Neuronal stem cell (in vitro differentiated cells): Measurements from ENCODE around the gene PCARE.

ENCODE experiments used
- DNase-seq: peaks from one replicate; pipeline ENCODE4 v3.0.0-alpha.2; 2013; ENCODE audit warnings: low spot score
- H2AFZ ChIP-seq: one replicate; pipeline ENCODE4 v1.6.1; 2013; ENCODE audit warnings: mild to moderate bottlenecking, low read length, inconsistent platforms
- H2AK5ac ChIP-seq: 2 replicates; pipeline ENCODE4 v1.6.1; 2013; ENCODE audit warnings: low read depth, mild to moderate bottlenecking, inconsistent platforms, low read length, moderate library complexity, mixed read lengths
- H2BK120ac ChIP-seq: 2 replicates; pipeline ENCODE4 v1.6.1; 2013; ENCODE audit warnings: low read depth, mild to moderate bottlenecking, inconsistent platforms, low read length, moderate library complexity, mixed read lengths
- H2BK12ac ChIP-seq: one replicate; pipeline ENCODE4 v1.6.1; 2013; ENCODE audit warnings: low read length, inconsistent platforms
- H2BK15ac ChIP-seq: 2 replicates; pipeline ENCODE4 v1.6.1; 2013; ENCODE audit warnings: mild to moderate bottlenecking, low read length, inconsistent platforms, mixed read lengths
- H2BK5ac ChIP-seq: one replicate; pipeline ENCODE4 v1.6.1; 2013; ENCODE audit warnings: inconsistent platforms, mild to moderate bottlenecking, low read length, moderate library complexity
- H3K14ac ChIP-seq: one replicate; pipeline ENCODE4 v1.6.1; 2013; ENCODE audit warnings: low read length, inconsistent platforms
- H3K18ac ChIP-seq: 2 replicates; pipeline ENCODE4 v1.6.1; 2013; ENCODE audit warnings: low read length, inconsistent platforms
- H3K23ac ChIP-seq: 2 replicates; pipeline ENCODE4 v1.6.1; 2013; ENCODE audit warnings: low read depth, mild to moderate bottlenecking, mixed read lengths, low read length, inconsistent platforms; ENCODE audit not compliant: poor library complexity
- H3K27ac ChIP-seq: replicated peaks from 3 replicates; pipeline ENCODE4 v1.5.1; 2013; ENCODE audit warnings: low read length, inconsistent platforms
- H3K27me3 ChIP-seq, 3 experiments: 2 replicates each; pipeline ENCODE4 v1.6.1; 2013; ENCODE audit warnings: low read length in 3 of 3, mild to moderate bottlenecking in 2 of 3, inconsistent platforms in 1 of 3, low read depth in 1 of 3, mixed read lengths in 1 of 3, moderate library complexity in 1 of 3; ENCODE audit not compliant: control insufficient read depth in 3 of 3, insufficient read depth in 3 of 3
- H3K36me3 ChIP-seq, 2 donors: replicated peaks in 1 of 2; 2 replicates each; pipeline ENCODE4 v1.6.1; 2013; ENCODE audit warnings: low read length in 2 of 2; ENCODE audit not compliant: control insufficient read depth in 2 of 2, insufficient read depth in 2 of 2
- H3K4ac ChIP-seq: 2 replicates; pipeline ENCODE4 v1.6.1; 2013; ENCODE audit warnings: inconsistent platforms, mild to moderate bottlenecking, low read length, moderate library complexity
- H3K4me1 ChIP-seq, 2 donors: 1 replicate in 1 of 2; 2 replicates in 1 of 2; pipeline ENCODE4 v1.6.1; 2013; ENCODE audit warnings: low read length in 2 of 2, low read depth in 1 of 2; ENCODE audit not compliant: control insufficient read depth in 2 of 2, insufficient read depth in 1 of 2
- H3K4me2 ChIP-seq: one replicate; pipeline ENCODE4 v1.6.1; 2013; ENCODE audit warnings: mild to moderate bottlenecking, low read length, inconsistent platforms; ENCODE audit not compliant: insufficient read depth, poor library complexity, severe bottlenecking
- H3K4me3 ChIP-seq, 2 donors: 2 replicates each; pipeline ENCODE4 v1.5.1; 2013; ENCODE audit warnings: low read length in 2 of 2, mild to moderate bottlenecking in 2 of 2, inconsistent platforms in 1 of 2, moderate library complexity in 1 of 2
- H3K79me1 ChIP-seq: one replicate; pipeline ENCODE4 v1.6.1; 2013; ENCODE audit warnings: low read depth, mild to moderate bottlenecking, inconsistent platforms, low read length, moderate library complexity
- H3K9ac ChIP-seq: one replicate; pipeline ENCODE4 v1.6.1; 2013; ENCODE audit warnings: mild to moderate bottlenecking, low read depth, low read length, inconsistent platforms; ENCODE audit not compliant: poor library complexity
- H3K9me3 ChIP-seq, 2 donors: replicated peaks in 1 of 2; 2 replicates each; pipeline versions ENCODE3 to v1.6.1; 2013; ENCODE audit warnings: low read length in 2 of 2, mild to moderate bottlenecking in 2 of 2, inconsistent platforms in 1 of 2, low read depth in 1 of 2, mixed read lengths in 1 of 2, moderate library complexity in 1 of 2; ENCODE audit not compliant: control insufficient read depth in 2 of 2, insufficient read depth in 1 of 2
- H4K8ac ChIP-seq: one replicate; pipeline ENCODE4 v1.6.1; 2013; ENCODE audit warnings: low read depth, mild to moderate bottlenecking, inconsistent platforms, low read length, moderate library complexity
- H4K91ac ChIP-seq: one replicate; pipeline ENCODE4 v1.6.1; 2013; ENCODE audit warnings: low read length, low read depth, mild to moderate bottlenecking, inconsistent platforms; ENCODE audit not compliant: poor library complexity
- WGBS, 2 donors: extraction: QIAGEN DNeasy Blood & Tissue Kit; methylation state at CpG; one replicate each; pipeline ENCODE4 v1.1.7; 2013; ENCODE audit warnings: missing lambda C conversion rate in 2 of 2, mixed read lengths in 1 of 2; ENCODE audit not compliant: insufficient read length in 2 of 2, insufficient replicate concordance in 1 of 2; ENCODE audit errors: extremely low coverage in 2 of 2; 5-methylcytosine and 5-hydroxymethylcytosine counted together

Gene PCARE

GRCh38 chr2:29033656-29034055 lies 40.7 kb downstream of the PCARE start:
- Histone ChIP-seq H2BK15ac (no peak overlapping the region), H2BK5ac (no peak overlapping the region), H3K4me2 (no peak overlapping the region), H3K27me3 (peaks cover 0 to 4% (median 0%) of the 10 kb centered on the region in 3 experiments), H3K27ac (no peak overlapping the region), H4K91ac (no peak overlapping the region), H2BK120ac (no peak overlapping the region), H4K8ac (no peak overlapping the region), H3K14ac (no peak overlapping the region), H3K18ac (peak overlapping the region; percentile 50), H3K79me1 (no peaks in the 10 kb centered on the region), H3K23ac (no peak overlapping the region), H3K4me1 (peaks cover 0 to 11% of the 10 kb centered on the region in 2 donors), H2AFZ (no peak overlapping the region), H2AK5ac (no peak overlapping the region), H3K9me3 (no peaks in the 10 kb centered on the region), H3K36me3 (no peaks in the 10 kb centered on the region), H3K9ac (no peak overlapping the region), H2BK12ac (no peak overlapping the region), H3K4ac (no peak overlapping the region), H3K4me3 (no peak overlapping the region)
- no CpG with 5 or more reads among the region's 6 CpGs for WGBS, 2 donors
- no peak for DNase-seq

GRCh38 chr2:29033172-29033571 lies 41.2 kb downstream of the PCARE start:
- Histone ChIP-seq H3K4me1 (peaks cover 0 to 11% of the 10 kb centered on the region in 2 donors), H3K27ac (no peak overlapping the region), H2BK12ac (no peak overlapping the region), H3K23ac (no peak overlapping the region), H2AK5ac (no peak overlapping the region), H4K91ac (no peak overlapping the region), H2BK120ac (no peak overlapping the region), H3K14ac (peak overlapping the region; percentile 0), H3K4ac (no peak overlapping the region), H3K9ac (no peak overlapping the region), H3K79me1 (no peaks in the 10 kb centered on the region), H3K27me3 (peaks cover 0 to 4% (median 0%) of the 10 kb centered on the region in 3 experiments), H4K8ac (no peak overlapping the region), H2AFZ (no peak overlapping the region), H2BK5ac (no peak overlapping the region), H3K4me3 (no peak overlapping the region), H3K36me3 (no peaks in the 10 kb centered on the region), H2BK15ac (no peak overlapping the region), H3K18ac (no peak overlapping the region), H3K4me2 (no peak overlapping the region), H3K9me3 (no peaks in the 10 kb centered on the region)
- WGBS, 2 donors, result no CpG with 5 or more reads among the region's 2 CpGs
- DNase-seq, result peak; percentile 18

- Histone ChIP-seq H3K18ac (no peak overlapping the region), H2AFZ (no peak overlapping the region), H3K23ac (no peak overlapping the region), H2AK5ac (no peak overlapping the region), H3K27me3 (peaks cover 0 to 4% (median 0%) of the 10 kb centered on the region in 3 experiments), H3K4ac (no peak overlapping the region), H3K9me3 (no peaks in the 10 kb centered on the region), H4K8ac (no peak overlapping the region), H3K79me1 (no peaks in the 10 kb centered on the region), H3K36me3 (no peaks in the 10 kb centered on the region), H2BK120ac (no peak overlapping the region), H3K4me3 (no peak overlapping the region), H3K9ac (no peak overlapping the region), H4K91ac (no peak overlapping the region), H3K4me1 (peaks cover 0 to 11% of the 10 kb centered on the region in 2 donors), H2BK12ac (no peak overlapping the region), H3K4me2 (no peak overlapping the region), H3K27ac (no peak overlapping the region), H3K14ac (no peak overlapping the region), H2BK15ac (no peak overlapping the region), H2BK5ac (no peak overlapping the region)
- no CpG with 5 or more reads among the region's 5 CpGs for WGBS, 2 donors
- DNase-seq, result no peak
Observed at GRCh38 chr2:29032189-29032588, 42.1 kb downstream of the PCARE start.

GRCh38 chr2:29031046-29031445 lies 43.3 kb downstream of the PCARE start:
- H2AFZ ChIP-seq, result no peak overlapping the region
- H3K4me1 ChIP-seq, result peaks cover 0 to 11% of the 10 kb centered on the region in 2 donors
- no peaks in the 10 kb centered on the region for H3K9me3 ChIP-seq
- H3K4me2 ChIP-seq, result no peak overlapping the region
- no peak overlapping the region for H3K14ac ChIP-seq
- H2BK120ac ChIP-seq, result no peak overlapping the region
- no peak overlapping the region for H4K8ac ChIP-seq
- no peak overlapping the region for H2BK15ac ChIP-seq
- H4K91ac ChIP-seq, result no peak overlapping the region
- no peak overlapping the region for H3K23ac ChIP-seq
- no peak for DNase-seq
- H3K18ac ChIP-seq, result no peak overlapping the region
- no peak overlapping the region for H3K9ac ChIP-seq
- no peak overlapping the region for H2BK12ac ChIP-seq
- H3K4ac ChIP-seq, result no peak overlapping the region
- H3K27me3 ChIP-seq, result peaks cover 0 to 4% (median 0%) of the 10 kb centered on the region in 3 experiments
- H3K36me3 ChIP-seq, result no peaks in the 10 kb centered on the region
- no peak overlapping the region for H2AK5ac ChIP-seq
- no peak overlapping the region for H3K27ac ChIP-seq
- no peak overlapping the region for H3K4me3 ChIP-seq
- no peak overlapping the region for H2BK5ac ChIP-seq
- no peaks in the 10 kb centered on the region for H3K79me1 ChIP-seq
